Upper lobe of left lung (tissue), 6 donors: ENCODE data around the gene CDH2. TPM values are rescaled to one million over a fixed set of nuclear protein-coding genes. Genes with fewer than 3 reads are reported as not detected.

Source experiments
- ATAC-seq, 2 donors: fragments of 200-7000 bp; cut with Tn5 transposase; one replicate each; pipeline ENCODE4 v1.9.1; 2022; ENCODE audit warnings: mild to moderate bottlenecking in 2 of 2, moderate library complexity in 2 of 2; ENCODE audit not compliant: low FRiP score in 2 of 2
- DNase-seq, 2 donors: peaks; one replicate each; pipeline ENCODE4 v3.0.0-alpha.2; 2019 to 2020
- H3K27ac ChIP-seq, 4 donors: fragments of 200-600 bp; sonication (generic); one replicate each; pipeline ENCODE4 v1.5.1; 2016 to 2019
- H3K27me3 ChIP-seq, 4 donors: fragments of 200-600 bp; sonication (generic); one replicate each; pipeline ENCODE4 v1.5.1; 2017 to 2019
- H3K36me3 ChIP-seq, 4 donors: fragments of 200-600 bp; sonication (generic); one replicate each; pipeline ENCODE4 v1.5.1; 2016 to 2019
- H3K4me1 ChIP-seq, 4 donors: fragments of 200-600 bp; sonication (generic); one replicate each; pipeline ENCODE4 v1.5.1; 2018 to 2019
- H3K4me3 ChIP-seq, 4 donors: fragments of 200-600 bp; sonication (generic); one replicate each; pipeline ENCODE4 v1.5.1; 2017 to 2019; ENCODE audit warnings: mild to moderate bottlenecking in 2 of 4, moderate library complexity in 1 of 4
- H3K9me3 ChIP-seq, 4 donors: fragments of 200-600 bp; sonication (generic); one replicate each; pipeline ENCODE4 v1.5.1; 2018 to 2019
- CTCF ChIP-seq, 6 experiments: fragments of 450-650 bp in 4 of 6; fragments of 200-600 bp in 2 of 6; sonication (generic) in 2 of 6; IDR thresholded peaks; one replicate each; pipeline ENCODE4 v1.5.1; 2016 to 2019; ENCODE audit warnings: antibody characterized with exemption in 6 of 6
- EP300 ChIP-seq, 4 donors: sonication (generic); formaldehyde crosslinking; IDR thresholded peaks; one replicate each; pipeline ENCODE4 v1.5.1; 2017; ENCODE audit warnings: antibody characterized with exemption in 4 of 4, control low read depth in 2 of 4
- POLR2A ChIP-seq, 4 donors: fragments of 450-650 bp; IDR thresholded peaks; one replicate each; pipeline ENCODE4 v1.5.1; 2016 to 2017; ENCODE audit warnings: antibody characterized with exemption in 4 of 4, mild to moderate bottlenecking in 2 of 4
- POLR2AphosphoS5 ChIP-seq, 2 donors: sonication (generic); formaldehyde crosslinking; IDR thresholded peaks; one replicate each; pipeline ENCODE4 v1.5.1; 2017; ENCODE audit warnings: antibody characterized with exemption in 2 of 2
- WGBS, 2 donors: methylation state at CpG; one replicate each; pipeline ENCODE4 v1.1.5; 2017 to 2018; 5-methylcytosine and 5-hydroxymethylcytosine counted together
- total RNA-seq, 6 donors: library from RNA; depleted of rRNA in 4 of 6; stranded (reverse); fragments of >200 nt in 4 of 6; gene quantifications; one replicate each; pipeline versions ENCODE4 v1.1.0 to v1.2.1, GENCODE V29; 2016 to 2021
- donor health status: DM: no; HTN: no; CAD: no; lungs with moderate emphysema.
- donor health status: DM: no; HTN: yes; CAD: no; lungs with severe emphysema.

CDH2 gene
- total RNA-seq, 6 donors from 2014 or later: 0.20 to 2.3 (median 0.75) TPM; not detected in 2

GRCh38 chr18:28204154-28204553 is 27.2 kb upstream of the CDH2 start:
- no peak for TF ChIP-seq CTCF (IDR thresholded peaks at IDR 0.05)
- no peak for TF ChIP-seq EP300 (IDR thresholded peaks at IDR 0.05)
- TF ChIP-seq POLR2AphosphoS5 (IDR thresholded peaks at IDR 0.05): no peak
- no peak for TF ChIP-seq POLR2A (IDR thresholded peaks at IDR 0.05)
- no peaks in the 10 kb centered on the region for H3K9me3 ChIP-seq
- H3K27ac ChIP-seq: no peak overlapping the region
- no peak overlapping the region for H3K4me3 ChIP-seq
- WGBS, 2 donors: 29 to 44% methylated on average over 1 of the region's 1 CpG
- H3K27me3 ChIP-seq: no peaks in the 10 kb centered on the region
- DNase-seq (no peak), ATAC-seq (no peak)
- no peaks in the 10 kb centered on the region for H3K4me1 ChIP-seq
- H3K36me3 ChIP-seq: no peaks in the 10 kb centered on the region

GRCh38 chr18:28201056-28201455 is 24.1 kb upstream of the CDH2 start:
- TF ChIP-seq EP300 (IDR thresholded peaks at IDR 0.05): no peak
- no peak for TF ChIP-seq CTCF (IDR thresholded peaks at IDR 0.05)
- no peak for TF ChIP-seq POLR2A (IDR thresholded peaks at IDR 0.05)
- TF ChIP-seq POLR2AphosphoS5 (IDR thresholded peaks at IDR 0.05): no peak
- ATAC-seq (no peak), DNase-seq (no peak)
- no peaks in the 10 kb centered on the region for H3K27me3 ChIP-seq
- no peaks in the 10 kb centered on the region for H3K36me3 ChIP-seq
- no peak overlapping the region for H3K27ac ChIP-seq
- no peaks in the 10 kb centered on the region for H3K4me1 ChIP-seq
- WGBS, 2 donors: 75 to 86% methylated on average over 3 to 4 of the region's 4 CpGs
- no peak overlapping the region for H3K4me3 ChIP-seq
- no peaks in the 10 kb centered on the region for H3K9me3 ChIP-seq

GRCh38 chr18:28198620-28199019 is 21.7 kb upstream of the CDH2 start:
- no peak for ATAC-seq
- no peaks in the 10 kb centered on the region for H3K4me1 ChIP-seq
- 89 to 91% methylated on average over 5 of the region's 5 CpGs for WGBS, 2 donors
- H3K4me3 ChIP-seq: no peak overlapping the region
- H3K9me3 ChIP-seq: no peaks in the 10 kb centered on the region
- TF ChIP-seq EP300 (IDR thresholded peaks at IDR 0.05): no peak
- no peak for TF ChIP-seq POLR2AphosphoS5 (IDR thresholded peaks at IDR 0.05)
- TF ChIP-seq CTCF (IDR thresholded peaks at IDR 0.05): no peak
- TF ChIP-seq POLR2A (IDR thresholded peaks at IDR 0.05): no peak
- H3K27ac ChIP-seq: no peak overlapping the region
- DNase-seq: no peak
- no peaks in the 10 kb centered on the region for H3K27me3 ChIP-seq
- H3K36me3 ChIP-seq: no peaks in the 10 kb centered on the region

GRCh38 chr18:28193177-28193778 is 16.3 kb upstream of the CDH2 start:
- no peak overlapping the region for H3K4me3 ChIP-seq
- 71 to 76% methylated on average over 6 of the region's 6 CpGs for WGBS, 2 donors
- ATAC-seq (no peak), DNase-seq (no peak)
- H3K9me3 ChIP-seq: no peaks in the 10 kb centered on the region
- H3K4me1 ChIP-seq: no peaks in the 10 kb centered on the region
- no peaks in the 10 kb centered on the region for H3K27me3 ChIP-seq
- TF ChIP-seq POLR2AphosphoS5 (IDR thresholded peaks at IDR 0.05) (no peak), EP300 (IDR thresholded peaks at IDR 0.05) (no peak), CTCF (IDR thresholded peaks at IDR 0.05) (no peak), POLR2A (IDR thresholded peaks at IDR 0.05) (no peak)
- no peaks in the 10 kb centered on the region for H3K36me3 ChIP-seq
- no peak overlapping the region for H3K27ac ChIP-seq
